Sigmoid colon (tissue), 4 donors: ENCODE results near the gene TNFRSF21.

ENCODE experiments used
- CTCF ChIP-seq, 4 experiments: fragments of 450-650 bp in 3 of 4; fragments of 200-600 bp in 1 of 4; IDR thresholded peaks; one replicate each; pipeline ENCODE4 v1.5.1; 2016 to 2019; ENCODE audit warnings: antibody characterized with exemption in 4 of 4, mild to moderate bottlenecking in 3 of 4, moderate library complexity in 2 of 4
- POLR2A ChIP-seq, 2 donors: fragments of 450-650 bp; IDR thresholded peaks; one replicate each; pipeline ENCODE4 v1.6.1; 2016; ENCODE audit warnings: antibody characterized with exemption in 2 of 2, mild to moderate bottlenecking in 2 of 2, moderate library complexity in 2 of 2
- POLR2AphosphoS5 ChIP-seq, 4 donors: sonication (generic); formaldehyde crosslinking; IDR thresholded peaks; one replicate each; pipeline ENCODE4 v1.6.1; 2017; ENCODE audit warnings: antibody characterized with exemption in 4 of 4

GRCh38 chr6:47182291-47182957 lies 127.3 kb downstream of the TNFRSF21 start:
- no peak for TF ChIP-seq POLR2AphosphoS5 (IDR thresholded peaks at IDR 0.05)
- no peak for TF ChIP-seq CTCF (IDR thresholded peaks at IDR 0.05)
- TF ChIP-seq POLR2A (IDR thresholded peaks at IDR 0.05): no peak
